Endothelial cell of umbilical vein (primary cell): ENCODE results near the gene MICAL3. TPM values are rescaled to one million over a fixed set of nuclear protein-coding genes. Genes with fewer than 3 reads are reported as not detected.

Experiments used
- BruUV-seq: library from RNA; stranded (reverse); fragments of 400-500 nt; replicated peaks from 2 replicates; lab custom pipeline; 2021; lab: Mats Ljungman, UMichigan
- CTCF ChIA-PET: fragments of 300-600, 350-600 bp; sonication (Branson Sonifier 250); formaldehyde crosslinking; loops from one replicate; lab custom pipeline; 2021; ENCODE audit warnings: antibody characterized with exemption, inconsistent platforms; lab: Charles Lee
- POLR2A ChIA-PET: fragments of 300-600, 350-600 bp; sonication (Branson Sonifier 250); formaldehyde crosslinking; loops from one replicate; lab custom pipeline; 2021; ENCODE audit warnings: antibody characterized with exemption, inconsistent platforms; lab: Charles Lee
- DNase-seq: peaks from one replicate; pipeline ENCODE4 v3.0.0-alpha.2; 2011; ENCODE audit warnings: low read depth, low spot score
- FAIRE-seq: peaks from 2 replicates; lab custom pipeline; 2011; peaks lifted over from hg19 to GRCh38; lab: Jason Lieb, UNC
- H2AFZ ChIP-seq: 2 replicates; pipeline ENCODE4 v1.6.0; 2012; ENCODE audit warnings: low read depth, low read length, control low read depth, inconsistent platforms
- H3K27ac ChIP-seq: 2 replicates; pipeline ENCODE4 v1.5.1; 2011; ENCODE audit warnings: low read depth, mild to moderate bottlenecking, control low read depth, low read length, moderate library complexity; ENCODE audit not compliant: insufficient read depth
- H3K27me3 ChIP-seq, 2 experiments: 2 replicates each; pipeline versions ENCODE4 v1.6.0 to v1.6.1; 2011; ENCODE audit warnings: low read length in 2 of 2, mixed read lengths in 1 of 2; ENCODE audit not compliant: control insufficient read depth in 2 of 2, insufficient read depth in 2 of 2
- H3K36me3 ChIP-seq, 2 experiments: 2 replicates in 1 of 2; 3 replicates in 1 of 2; pipeline ENCODE4 v1.5.1; 2011; ENCODE audit warnings: low read length in 2 of 2, mild to moderate bottlenecking in 1 of 2, moderate library complexity in 1 of 2; ENCODE audit not compliant: control insufficient read depth in 2 of 2, insufficient read depth in 2 of 2; ENCODE audit errors: extremely low read depth in 1 of 2
- H3K4me1 ChIP-seq: 3 replicates; pipeline ENCODE4 v1.5.1; 2011; ENCODE audit warnings: mild to moderate bottlenecking, low read length; ENCODE audit not compliant: control insufficient read depth, insufficient read depth; ENCODE audit errors: extremely low read depth
- H3K4me2 ChIP-seq: 2 replicates; pipeline ENCODE4 v1.6.1; 2011; ENCODE audit warnings: low read length, control low read depth, mixed read lengths; ENCODE audit not compliant: insufficient read depth
- H3K4me3 ChIP-seq, 3 experiments: fragments of 200-600 bp in 1 of 3; sonication (generic), shearing (Covaris generic) in 1 of 3; replicated peaks in 1 of 3; 2 replicates each; pipeline ENCODE4 v1.5.1; 2011 to 2016; ENCODE audit warnings: control low read depth in 3 of 3, low read length in 3 of 3, mild to moderate bottlenecking in 2 of 3, inconsistent platforms in 1 of 3, low read depth in 1 of 3, moderate library complexity in 1 of 3; ENCODE audit not compliant: insufficient read depth in 1 of 3
- H3K79me2 ChIP-seq: 2 replicates; pipeline ENCODE4 v1.6.0; 2012; ENCODE audit warnings: low read length, inconsistent platforms; ENCODE audit not compliant: control insufficient read depth, insufficient read depth
- H3K9ac ChIP-seq: replicated peaks from 2 replicates; pipeline ENCODE3; 2011; ENCODE audit warnings: low read length, control low read depth; ENCODE audit not compliant: insufficient read depth; ENCODE audit errors: extremely low read depth
- H3K9me1 ChIP-seq: replicated peaks from 3 replicates; pipeline ENCODE4 v1.6.0; 2011; ENCODE audit warnings: mild to moderate bottlenecking, low read length; ENCODE audit not compliant: control insufficient read depth, insufficient read depth; ENCODE audit errors: extremely low read depth
- H3K9me3 ChIP-seq: replicated peaks from 2 replicates; pipeline ENCODE4 v1.5.1; 2012; ENCODE audit warnings: low read length, inconsistent platforms; ENCODE audit not compliant: control insufficient read depth, insufficient read depth
- H4K20me1 ChIP-seq: replicated peaks from 2 replicates; pipeline ENCODE3; 2011; ENCODE audit warnings: mild to moderate bottlenecking, low read length; ENCODE audit not compliant: control insufficient read depth, insufficient read depth; ENCODE audit errors: extremely low read depth
- EZH2 ChIP-seq: IDR thresholded peaks from 2 replicates; pipeline ENCODE4 v1.6.1; 2012; ENCODE audit warnings: borderline replicate concordance, low read depth, mild to moderate bottlenecking, moderate library complexity, low read length, inconsistent platforms; ENCODE audit not compliant: severe bottlenecking
- FOS ChIP-seq: IDR thresholded peaks from 2 replicates; pipeline ENCODE4 v1.6.1; 2011; ENCODE audit warnings: mild to moderate bottlenecking, low read length, moderate library complexity, borderline replicate concordance; ENCODE audit not compliant: insufficient read depth
- GATA2 ChIP-seq: IDR thresholded peaks from 2 replicates; pipeline ENCODE4 v1.7.0; 2011; ENCODE audit warnings: low read depth, mild to moderate bottlenecking, moderate library complexity, mixed read lengths, low read length; ENCODE audit not compliant: insufficient read length, insufficient read depth
- JUN ChIP-seq: IDR thresholded peaks from 2 replicates; pipeline ENCODE4 v1.6.1; 2011; ENCODE audit warnings: borderline replicate concordance, low read depth; ENCODE audit not compliant: insufficient read length, insufficient read depth
- MAX ChIP-seq: IDR thresholded peaks from 2 replicates; pipeline ENCODE4 v1.6.1; 2011; ENCODE audit not compliant: insufficient read depth, insufficient read length
- POLR2A ChIP-seq: IDR thresholded peaks from 2 replicates; pipeline ENCODE4 v1.6.1; 2012; ENCODE audit warnings: low read depth, mild to moderate bottlenecking, control low read depth, low read length
- POLR2AphosphoS5 ChIP-seq: IDR thresholded peaks from 2 replicates; pipeline ENCODE4 v1.6.1; 2012; ENCODE audit warnings: low read depth, mild to moderate bottlenecking, control low read depth, low read length, moderate library complexity; ENCODE audit not compliant: insufficient read depth
- dilution Hi-C: fragments of 300-500 bp; cut with MboI; formaldehyde crosslinking; loops from one replicate; pipeline ENCODE4 v1.15.0; 2019; ENCODE audit warnings: low sequenced_read_pairs; ENCODE audit not compliant: extremely low pct_ligation_motif_present
- intact Hi-C: fragments of 100-400 bp; cut with micrococcal nuclease; formaldehyde crosslinking; loops from one replicate; pipeline ENCODE4 v1.10.0; 2022
- polyA plus RNA-seq, 4 experiments: library from polyadenylated mRNA; depleted of rRNA in 3 of 4; stranded (reverse) in 3 of 4; unstranded in 1 of 4; fragments of >200 nt; gene quantifications; 2 replicates each; pipeline versions ENCODE4 v1.2.1 to v1.2.3, GENCODE V29; 2011 to 2012; ENCODE audit warnings: missing spikeins in 1 of 4
- total RNA-seq: library from RNA; stranded (reverse); gene quantifications from 2 replicates; pipeline ENCODE4 v1.2.3, GENCODE V29; 2021
- TF ChIP-seq, protein P1 (sequence below), 2 donors: IDR thresholded peaks; 1 replicate in 1 of 2; 2 replicates in 1 of 2; pipeline ENCODE4 v1.5.1; 2011; ENCODE audit warnings: low read length in 2 of 2, mild to moderate bottlenecking in 2 of 2, moderate library complexity in 2 of 2, control low read depth in 1 of 2, inconsistent platforms in 1 of 2, low read depth in 1 of 2; ENCODE audit not compliant: insufficient read depth in 1 of 2; ENCODE audit errors: extremely low read depth in 1 of 2

The MICAL3 gene
- total and polyA plus RNA-seq, 2 donors (not counting 3 experiments of a cell fraction or from before 2014, with no cell fraction given): 14.5 to 63.7 TPM

GRCh38 chr22:17957204-17957603 lies 67.2 kb downstream of the MICAL3 start:
- intact Hi-C loops: no loop called here
- CTCF ChIA-PET: interaction anchor here (1.4 kb wide), 1 partner anchor 37 kb away, joined by 4 read pairs; no protein-coding TSS in a partner anchor
- Histone ChIP-seq H3K27ac (no peak overlapping the region), H4K20me1 (no peaks in the 10 kb centered on the region), H3K9ac (no peak overlapping the region), H3K27me3 (no peaks in the 10 kb centered on the region), H3K36me3 (no peaks in the 10 kb centered on the region), H3K9me3 (no peaks in the 10 kb centered on the region), H3K4me2 (no peak overlapping the region), H3K4me1 (no peaks in the 10 kb centered on the region), H3K9me1 (no peaks in the 10 kb centered on the region), H3K4me3 (no peak overlapping the region), H2AFZ (no peak overlapping the region), H3K79me2 (peaks cover 62% of the 10 kb centered on the region)
- no TSS peak for BruUV-seq
- DNase-seq: no peak
- no peak for FAIRE-seq
- dilution Hi-C loops: no loop called here
- POLR2A ChIA-PET: no interaction called here
- TF ChIP-seq JUN (no peak), POLR2A (no peak), FOS (no peak), GATA2 (no peak), POLR2AphosphoS5 (no peak), EZH2 (no peak), MAX (no peak)
- TF ChIP-seq, protein P1, sequence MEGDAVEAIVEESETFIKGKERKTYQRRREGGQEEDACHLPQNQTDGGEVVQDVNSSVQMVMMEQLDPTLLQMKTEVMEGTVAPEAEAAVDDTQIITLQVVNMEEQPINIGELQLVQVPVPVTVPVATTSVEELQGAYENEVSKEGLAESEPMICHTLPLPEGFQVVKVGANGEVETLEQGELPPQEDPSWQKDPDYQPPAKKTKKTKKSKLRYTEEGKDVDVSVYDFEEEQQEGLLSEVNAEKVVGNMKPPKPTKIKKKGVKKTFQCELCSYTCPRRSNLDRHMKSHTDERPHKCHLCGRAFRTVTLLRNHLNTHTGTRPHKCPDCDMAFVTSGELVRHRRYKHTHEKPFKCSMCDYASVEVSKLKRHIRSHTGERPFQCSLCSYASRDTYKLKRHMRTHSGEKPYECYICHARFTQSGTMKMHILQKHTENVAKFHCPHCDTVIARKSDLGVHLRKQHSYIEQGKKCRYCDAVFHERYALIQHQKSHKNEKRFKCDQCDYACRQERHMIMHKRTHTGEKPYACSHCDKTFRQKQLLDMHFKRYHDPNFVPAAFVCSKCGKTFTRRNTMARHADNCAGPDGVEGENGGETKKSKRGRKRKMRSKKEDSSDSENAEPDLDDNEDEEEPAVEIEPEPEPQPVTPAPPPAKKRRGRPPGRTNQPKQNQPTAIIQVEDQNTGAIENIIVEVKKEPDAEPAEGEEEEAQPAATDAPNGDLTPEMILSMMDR (IDR thresholded peaks at IDR 0.05; ENCODE audit: extremely low read depth in 1 of 2, insufficient read depth in 1 of 2, low read depth in 1 of 2, low read length in 2 of 2): no peak
